HS-27A (cell line): Measurements from ENCODE around the gene GOLGA2.
"Not testable (repeated sequence)": the region's sequence is repeated elsewhere in the genome, so short reads cannot be mapped to it uniquely, and the experiment has no call there.

Source experiments
- DNase-seq: peaks from one replicate; pipeline ENCODE4 v3.0.0-alpha.2; 2012; ENCODE audit warnings: low read depth, missing footprints

The GOLGA2 gene

GRCh38 chr9:128292009-128292408 lies 16.2 kb upstream of the GOLGA2 start:
- DNase-seq: no peak

GRCh38 chr9:128288273-128289004 lies 12.6 kb upstream of the GOLGA2 start:
- no peak for DNase-seq

- no peak for DNase-seq
Observed at GRCh38 chr9:128286440-128286839, 10.6 kb upstream of the GOLGA2 start.

- no peak for DNase-seq
Observed at GRCh38 chr9:128285033-128285784, 9.4 kb upstream of the GOLGA2 start.

- DNase-seq: no peak
Observed at GRCh38 chr9:128282500-128282899, 6.7 kb upstream of the GOLGA2 start.

- no peak for DNase-seq
Observed at GRCh38 chr9:128280084-128280622, 4.3 kb upstream of the GOLGA2 start.

- not testable (repeated sequence) for DNase-seq
Observed at GRCh38 chr9:128279088-128280073, 3.6 kb upstream of the GOLGA2 start.

- DNase-seq: no peak
Observed at GRCh38 chr9:128276574-128277270, 915 bp upstream of the GOLGA2 start.

- peak; percentile 100 for DNase-seq
Observed at GRCh38 chr9:128276008-128276573, 284 bp upstream of the GOLGA2 start, which contains the start of gene SWI5. Gene SWI5 (plus strand): TSS chr9:128276276.

- DNase-seq: no peak
Observed at GRCh38 chr9:128274245-128274644, 1.6 kb downstream of the GOLGA2 start.

- no peak for DNase-seq
Observed at GRCh38 chr9:128271512-128271911, 4.3 kb downstream of the GOLGA2 start.

GRCh38 chr9:128271112-128271511 lies 4.7 kb downstream of the GOLGA2 start:
- no peak for DNase-seq

- no peak for DNase-seq
Observed at GRCh38 chr9:128266868-128267590, 8.8 kb downstream of the GOLGA2 start.

- DNase-seq: no peak
Observed at GRCh38 chr9:128265348-128265847, 10.4 kb downstream of the GOLGA2 start.

GRCh38 chr9:128262687-128263086 lies 13.1 kb downstream of the GOLGA2 start:
- no peak for DNase-seq

- DNase-seq: no peak
Observed at GRCh38 chr9:128260340-128260739, 15.5 kb downstream of the GOLGA2 start.

- DNase-seq: no peak
Observed at GRCh38 chr9:128259156-128259555, 16.7 kb downstream of the GOLGA2 start.

- no peak for DNase-seq
Observed at GRCh38 chr9:128258326-128258725, 17.5 kb downstream of the GOLGA2 start.

GRCh38 chr9:128257907-128258306 lies 17.9 kb downstream of the GOLGA2 start:
- DNase-seq: no peak
